IPS-15b (cell line): ENCODE results near the gene GINS2.

ENCODE experiments used
- H3K27me3 ChIP-seq: one replicate; pipeline ENCODE4 v1.6.1; 2013; ENCODE audit warnings: low read length; ENCODE audit not compliant: control insufficient read depth, insufficient read depth
- H3K36me3 ChIP-seq: one replicate; pipeline ENCODE4 v1.6.1; 2013; ENCODE audit warnings: low read length; ENCODE audit not compliant: control insufficient read depth, insufficient read depth
- H3K4me1 ChIP-seq: one replicate; pipeline ENCODE4 v1.6.1; 2013; ENCODE audit warnings: mild to moderate bottlenecking, low read length; ENCODE audit not compliant: control insufficient read depth, insufficient read depth
- H3K4me3 ChIP-seq: one replicate; pipeline ENCODE4 v1.5.1; 2013; ENCODE audit warnings: low read depth, low read length
- H3K9ac ChIP-seq: one replicate; pipeline ENCODE4 v1.6.1; 2013; ENCODE audit warnings: low read depth, mild to moderate bottlenecking, low read length
- H3K9me3 ChIP-seq: one replicate; pipeline ENCODE4 v1.6.1; 2013; ENCODE audit warnings: mild to moderate bottlenecking, low read length; ENCODE audit not compliant: control insufficient read depth, insufficient read depth

The GINS2 gene

GRCh38 chr16:85655216-85656129, 33.3 kb downstream of the GINS2 start:
- no peak overlapping the region for H3K4me3 ChIP-seq
- peaks cover 85% of the 10 kb centered on the region for H3K36me3 ChIP-seq
- no peaks in the 10 kb centered on the region for H3K9me3 ChIP-seq
- no peak overlapping the region for H3K9ac ChIP-seq
- H3K27me3 ChIP-seq: no peaks in the 10 kb centered on the region
- no peaks in the 10 kb centered on the region for H3K4me1 ChIP-seq

DNA sequence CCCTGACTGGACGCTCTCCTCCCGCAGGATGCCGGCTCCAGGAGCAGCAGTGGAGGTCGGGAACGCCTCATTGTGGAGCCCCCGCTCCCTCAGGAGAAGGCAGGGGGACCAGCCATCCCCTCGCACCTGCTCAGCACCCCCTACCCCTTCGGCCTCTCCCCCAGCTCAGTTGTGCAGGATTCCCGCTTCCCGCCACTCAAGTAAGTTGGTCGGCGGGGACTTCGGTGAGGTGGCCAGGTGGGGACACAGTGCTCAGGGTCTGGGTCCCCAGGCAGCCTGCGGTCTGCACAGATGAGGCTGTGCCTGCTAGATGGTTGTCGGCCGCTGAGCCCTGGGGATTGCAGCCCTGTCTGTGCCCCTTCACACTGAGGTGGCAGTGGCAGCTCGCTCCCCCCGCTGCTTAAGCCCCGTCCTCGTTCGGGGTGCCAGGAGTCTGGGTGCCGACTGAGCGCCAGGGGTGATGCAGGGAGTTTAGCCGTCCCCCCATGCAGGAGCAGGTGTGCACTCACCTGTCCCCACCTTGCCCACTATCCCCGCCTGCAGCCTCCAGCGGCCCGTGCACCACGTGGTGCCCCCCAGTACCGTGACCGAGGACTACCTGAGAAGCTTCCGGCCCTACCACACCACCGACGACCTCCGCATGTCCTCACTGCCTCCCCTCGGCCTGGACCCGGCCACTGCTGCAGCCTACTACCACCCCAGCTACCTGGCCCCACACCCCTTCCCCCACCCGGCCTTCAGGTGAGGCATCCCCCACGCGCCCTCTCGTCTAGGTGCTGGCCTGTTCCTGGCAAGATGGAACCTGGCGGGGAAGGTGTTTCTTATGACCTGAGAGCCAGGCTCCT, 34.3 kb downstream of the GINS2 start:
- no peaks in the 10 kb centered on the region for H3K9me3 ChIP-seq
- no peak overlapping the region for H3K4me3 ChIP-seq
- H3K9ac ChIP-seq: no peak overlapping the region
- H3K36me3 ChIP-seq: peaks cover 86% of the 10 kb centered on the region
- no peaks in the 10 kb centered on the region for H3K27me3 ChIP-seq
- no peaks in the 10 kb centered on the region for H3K4me1 ChIP-seq

GRCh38 chr16:85653290-85653891, 35.4 kb downstream of the GINS2 start:
- Histone ChIP-seq H3K27me3 (no peaks in the 10 kb centered on the region), H3K9me3 (no peaks in the 10 kb centered on the region), H3K4me3 (no peak overlapping the region), H3K9ac (no peak overlapping the region), H3K36me3 (peaks cover 85% of the 10 kb centered on the region), H3K4me1 (no peaks in the 10 kb centered on the region)

DNA sequence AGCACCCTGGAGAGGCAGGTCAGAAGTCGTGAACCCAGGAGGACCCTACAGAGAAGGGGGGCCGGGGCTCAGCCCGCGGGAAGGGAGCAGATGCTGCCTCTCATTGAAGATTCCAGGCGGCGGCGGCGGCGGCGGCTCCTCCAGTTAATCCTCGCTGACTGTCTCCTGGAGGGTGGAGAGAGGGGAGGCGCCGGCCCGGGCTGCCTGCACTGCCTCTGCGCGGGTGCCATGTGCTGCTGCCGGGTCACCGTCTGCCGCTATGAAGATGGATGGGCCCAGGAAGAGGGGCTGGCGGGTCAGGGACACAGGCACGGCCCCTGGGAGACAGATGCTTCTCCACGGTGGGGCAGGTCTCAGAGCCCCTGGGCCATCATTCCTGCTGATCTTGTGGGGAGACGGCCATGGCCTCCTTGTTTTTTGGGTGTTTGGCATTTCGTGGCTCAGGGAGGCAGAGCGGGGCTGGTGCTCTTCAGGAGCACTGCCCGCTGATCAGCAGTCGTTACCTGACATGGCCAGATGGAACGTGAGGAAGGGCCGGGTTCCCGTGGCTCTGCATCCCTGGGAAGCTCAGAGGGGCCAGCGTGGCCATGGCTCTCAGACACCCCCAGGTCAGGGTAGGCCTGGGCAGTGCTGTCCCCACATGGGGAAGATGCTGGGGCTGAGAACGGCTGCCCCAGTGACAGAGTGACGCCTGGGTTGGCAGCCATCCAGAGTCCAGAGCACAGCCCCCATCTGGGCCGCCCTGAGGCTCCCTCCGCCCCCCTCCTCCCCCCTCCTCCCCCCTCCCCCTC, 36.1 kb downstream of the GINS2 start:
- no peak overlapping the region for H3K9ac ChIP-seq
- no peaks in the 10 kb centered on the region for H3K27me3 ChIP-seq
- H3K4me1 ChIP-seq: no peaks in the 10 kb centered on the region
- no peak overlapping the region for H3K4me3 ChIP-seq
- H3K9me3 ChIP-seq: no peaks in the 10 kb centered on the region
- H3K36me3 ChIP-seq: peaks cover 81% of the 10 kb centered on the region

- no peak overlapping the region for H3K4me3 ChIP-seq
- peaks cover 75% of the 10 kb centered on the region for H3K36me3 ChIP-seq
- H3K27me3 ChIP-seq: no peaks in the 10 kb centered on the region
- H3K9me3 ChIP-seq: no peaks in the 10 kb centered on the region
- no peak overlapping the region for H3K9ac ChIP-seq
- H3K4me1 ChIP-seq: no peaks in the 10 kb centered on the region
These were observed 36.9 kb downstream of the GINS2 start for GRCh38 chr16:85651629-85652430.

DNA sequence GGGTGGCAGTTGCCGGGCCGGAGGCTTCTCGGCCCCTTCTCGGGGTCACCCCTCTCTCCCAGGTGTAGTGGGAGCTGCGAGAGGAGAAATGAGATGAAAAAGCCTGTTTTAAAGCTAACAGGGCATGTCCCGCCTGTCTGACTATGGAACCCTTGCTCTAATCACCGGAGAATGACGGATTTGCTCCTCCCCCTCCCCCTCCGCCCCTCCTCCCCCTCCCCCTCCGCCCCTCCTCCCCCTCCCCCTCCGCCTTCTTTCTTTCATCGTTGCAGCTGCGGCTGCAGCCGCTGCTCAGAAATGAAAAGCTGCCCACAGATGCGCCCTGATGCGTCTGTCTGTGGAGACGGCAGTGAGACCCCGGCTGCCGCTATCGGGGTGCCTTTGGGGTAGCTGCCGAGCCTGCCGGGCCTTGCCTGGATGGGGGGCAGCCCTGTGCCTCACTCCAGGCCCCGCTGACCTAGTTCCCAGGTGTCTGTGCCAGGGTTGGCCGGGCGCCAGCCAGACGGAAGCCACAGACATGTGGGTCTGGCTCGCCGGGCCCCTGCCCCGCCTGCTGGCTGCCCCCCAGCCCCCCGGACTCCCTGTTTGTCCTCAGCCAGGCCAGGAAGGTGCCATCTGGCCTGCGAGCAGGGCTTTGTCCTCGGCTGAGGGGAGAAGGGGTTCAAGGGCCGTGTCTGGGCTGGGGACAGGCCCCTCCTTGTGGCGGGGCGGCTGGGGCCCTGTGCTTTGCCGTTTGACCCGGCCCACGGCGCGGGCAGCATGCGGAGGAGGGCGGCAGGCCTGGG, 37.7 kb downstream of the GINS2 start:
- Histone ChIP-seq H3K27me3 (no peaks in the 10 kb centered on the region), H3K9me3 (no peaks in the 10 kb centered on the region), H3K36me3 (peaks cover 67% of the 10 kb centered on the region), H3K4me3 (no peak overlapping the region), H3K9ac (no peak overlapping the region), H3K4me1 (no peaks in the 10 kb centered on the region)

- H3K9me3 ChIP-seq: no peaks in the 10 kb centered on the region
- no peak overlapping the region for H3K4me3 ChIP-seq
- H3K4me1 ChIP-seq: no peaks in the 10 kb centered on the region
- peak overlapping the region; percentile 47 for H3K9ac ChIP-seq
- peaks cover 63% of the 10 kb centered on the region for H3K36me3 ChIP-seq
- H3K27me3 ChIP-seq: no peaks in the 10 kb centered on the region
These were observed 38.5 kb downstream of the GINS2 start for GRCh38 chr16:85650135-85650843.

GRCh38 chr16:85649411-85650134, 39.2 kb downstream of the GINS2 start:
- H3K9ac ChIP-seq: peak overlapping the region; percentile 47
- H3K4me1 ChIP-seq: no peaks in the 10 kb centered on the region
- H3K36me3 ChIP-seq: peaks cover 60% of the 10 kb centered on the region
- H3K4me3 ChIP-seq: no peak overlapping the region
- H3K27me3 ChIP-seq: no peaks in the 10 kb centered on the region
- H3K9me3 ChIP-seq: no peaks in the 10 kb centered on the region

- Histone ChIP-seq H3K27me3 (no peaks in the 10 kb centered on the region), H3K36me3 (peaks cover 52% of the 10 kb centered on the region), H3K9ac (no peak overlapping the region), H3K4me1 (no peaks in the 10 kb centered on the region), H3K4me3 (no peak overlapping the region), H3K9me3 (no peaks in the 10 kb centered on the region)
These were observed 39.9 kb downstream of the GINS2 start for GRCh38 chr16:85648805-85649204.
